Spleen (tissue), 11 donors: ENCODE data around the gene FAM110A. TPM values are rescaled to one million over a fixed set of nuclear protein-coding genes. Genes with fewer than 3 reads are reported as not detected.
A peak's percentile ranks its signal among the peaks of the same experiment; 100 is the strongest.

Source experiments
- DNase-seq: peaks from one replicate; pipeline ENCODE4 v3.0.0-alpha.2; 2020
- H3K27ac ChIP-seq, 8 donors: fragments of 200-600 bp; sonication (generic) in 7 of 8; 1 replicate in 4 of 8; 2 replicates in 4 of 8; pipeline versions ENCODE4 v1.5.0 to v1.8.0; 2016 to 2021; ENCODE audit warnings: inconsistent platforms in 4 of 8, mild to moderate bottlenecking in 4 of 8, moderate library complexity in 1 of 8
- H3K27me3 ChIP-seq, 7 donors: fragments of 200-600 bp; sonication (generic) in 6 of 7; replicated peaks in 1 of 7; 1 replicate in 4 of 7; 2 replicates in 3 of 7; pipeline versions ENCODE4 v1.5.0 to v1.8.0; 2016 to 2021; ENCODE audit warnings: inconsistent platforms in 3 of 7, mild to moderate bottlenecking in 1 of 7
- H3K36me3 ChIP-seq, 6 donors: fragments of 200-600 bp; sonication (generic) in 5 of 6; 1 replicate in 4 of 6; 2 replicates in 2 of 6; pipeline versions ENCODE4 v1.5.0 to v1.8.0; 2016 to 2021; ENCODE audit warnings: inconsistent platforms in 2 of 6
- H3K4me1 ChIP-seq, 6 donors: fragments of 200-600 bp; sonication (generic) in 5 of 6; 1 replicate in 3 of 6; 2 replicates in 3 of 6; pipeline versions ENCODE4 v1.5.0 to v1.8.0; 2016 to 2021; ENCODE audit warnings: inconsistent platforms in 3 of 6
- H3K4me3 ChIP-seq, 8 donors: fragments of 200-600 bp; sonication (generic) in 7 of 8; 1 replicate in 4 of 8; 2 replicates in 4 of 8; pipeline versions ENCODE4 v1.5.0 to v1.8.0; 2016 to 2021; ENCODE audit warnings: inconsistent platforms in 4 of 8, mild to moderate bottlenecking in 4 of 8, moderate library complexity in 2 of 8
- H3K9me3 ChIP-seq, 8 donors: fragments of 200-600 bp; sonication (generic) in 7 of 8; 1 replicate in 4 of 8; 2 replicates in 4 of 8; pipeline versions ENCODE4 v1.5.0 to v1.8.0; 2016 to 2021; ENCODE audit warnings: inconsistent platforms in 4 of 8
- CTCF ChIP-seq, 11 experiments: fragments of 200-600 bp in 7 of 11; fragments of 450-650 bp in 4 of 11; sonication (generic) in 4 of 11; IDR thresholded peaks in 8 of 11; conservative IDR thresholded peaks in 3 of 11; 1 replicate in 7 of 11; 2 replicates in 4 of 11; pipeline versions ENCODE4 v1.4.0 to v1.8.0; 2016 to 2021; ENCODE audit warnings: antibody characterized with exemption in 11 of 11, inconsistent platforms in 4 of 11, mild to moderate bottlenecking in 1 of 11
- POLR2A ChIP-seq, 3 donors: fragments of 450-650 bp; IDR thresholded peaks; one replicate each; pipeline ENCODE4 v1.5.1; 2017; ENCODE audit warnings: antibody characterized with exemption in 3 of 3, mild to moderate bottlenecking in 1 of 3
- POLR2AphosphoS5 ChIP-seq, 3 donors: sonication (generic); formaldehyde crosslinking; IDR thresholded peaks; one replicate each; pipeline ENCODE4 v1.5.1; 2017; ENCODE audit warnings: antibody characterized with exemption in 3 of 3
- WGBS, 5 donors: extraction: QIAGEN DNeasy Blood & Tissue Kit in 3 of 5; methylation state at CpG; one replicate each; pipeline versions ENCODE4 v1.1.5 to v1.1.7; 2013 to 2018; 5-methylcytosine and 5-hydroxymethylcytosine counted together
- intact Hi-C: fragments of 100-400 bp; cut with DNase I; formaldehyde crosslinking; loops from one replicate; pipeline ENCODE4 v1.15.0; 2023; ENCODE audit warnings: low total_unique reads
- polyA plus RNA-seq, 3 donors: library from polyadenylated mRNA; stranded (reverse); fragments of 200-250 nt; gene quantifications; one replicate each; pipeline ENCODE4 v1.2.1, GENCODE V29; 2013
- total RNA-seq, 7 donors: library from RNA; depleted of rRNA in 3 of 7; stranded (reverse); fragments of >200 nt in 3 of 7; fragmentation: NEBNext Ultra II Directional in 4 of 7; extraction: Animal tissue kit (Norgen Biotek cat#: 25700) in 4 of 7; gene quantifications; one replicate each; pipeline versions ENCODE4 v1.1.0 to v1.2.1, GENCODE V29; 2016 to 2021
- donor health status: healthy with polysubstance abuse.
- donor health status: DM: no; HTN: no; CAD: no; lungs with moderate emphysema.
- donor health status: DM: no; HTN: no; CAD: no.
- donor health status: Bipolar disorder and iron deficiency.
- donor health status: healthy.
- donor health status: DM: no; HTN: no; CAD: no.
- donor health status: DM: yes; HTN: yes; CAD: no.

Gene FAM110A
- total and polyA plus RNA-seq, 10 donors, result 11.3 to 32.0 (median 23.2) TPM

- peaks cover 0 to 18% (median 6%) of the 10 kb centered on the region in 7 donors for H3K27me3 ChIP-seq
- H3K36me3 ChIP-seq, result peaks cover 0 to 34% (median 0%) of the 10 kb centered on the region in 6 donors
- TF ChIP-seq POLR2A (IDR thresholded peaks at IDR 0.05) (no peak), POLR2AphosphoS5 (IDR thresholded peaks at IDR 0.05) (peak; percentile 71 to 76 (median 72)), CTCF (IDR thresholded peaks at IDR 0.05 in 8 of 11, conservative IDR thresholded peaks at IDR 0.05 in 3 of 11) (peak in 1 of 11 experiments; percentile 23)
- H3K9me3 ChIP-seq, result no peaks in the 10 kb centered on the region
- peaks cover 49 to 98% (median 79%) of the 10 kb centered on the region in 6 donors for H3K4me1 ChIP-seq
- 3 to 11% (median 8%) methylated on average over 33 to 47 of the region's 47 CpGs for WGBS, 5 donors
- intact Hi-C loops, result no loop called here
- DNase-seq, result peak; percentile 99
- peak overlapping the region; percentile 50 to 79 (median 62) for H3K4me3 ChIP-seq
- peak overlapping the region; percentile 61 to 87 (median 74) for H3K27ac ChIP-seq
These were observed 11.1 kb downstream of the FAM110A start for GRCh38 chr20:844473-845225.

- Histone ChIP-seq H3K4me1 (peaks cover 42 to 96% (median 73%) of the 10 kb centered on the region in 6 donors), H3K27me3 (peaks cover 0 to 18% (median 6%) of the 10 kb centered on the region in 7 donors), H3K9me3 (no peaks in the 10 kb centered on the region), H3K27ac (peak overlapping the region; percentile 61 to 87 (median 74)), H3K4me3 (peak overlapping the region; percentile 50 to 79 (median 62)), H3K36me3 (peaks cover 0 to 27% (median 0%) of the 10 kb centered on the region in 6 donors)
- 21 to 24% (median 24%) methylated on average over 7 to 50 of the region's 50 CpGs for WGBS, 5 donors
- TF ChIP-seq CTCF (IDR thresholded peaks at IDR 0.05 in 8 of 11, conservative IDR thresholded peaks at IDR 0.05 in 3 of 11), result no peak
- TF ChIP-seq POLR2AphosphoS5 (IDR thresholded peaks at IDR 0.05), result peak in 1 of 3 donors; percentile 25
- intact Hi-C loops, result no loop called here
- peak; percentile 83 for DNase-seq
These were observed 11.8 kb downstream of the FAM110A start for GRCh38 chr20:845226-845868.

- Histone ChIP-seq H3K9me3 (no peaks in the 10 kb centered on the region), H3K4me1 (peaks cover 36 to 96% (median 65%) of the 10 kb centered on the region in 6 donors), H3K36me3 (peaks cover 0 to 22% (median under 1%) of the 10 kb centered on the region in 6 donors), H3K27ac (peak overlapping the region; percentile 61 to 87 (median 74)), H3K27me3 (peaks cover 0 to 13% (median 4%) of the 10 kb centered on the region in 7 donors), H3K4me3 (peak overlapping the region; percentile 50 to 79 (median 62))
- DNase-seq, result peak; percentile 81
- intact Hi-C loops, result no loop called here
- 22 to 30% (median 29%) methylated on average over 11 of the region's 11 CpGs for WGBS, 5 donors
- TF ChIP-seq POLR2AphosphoS5 (IDR thresholded peaks at IDR 0.05) (no peak), POLR2A (IDR thresholded peaks at IDR 0.05) (no peak)
These were observed 12.7 kb downstream of the FAM110A start for GRCh38 chr20:845941-846893.

GRCh38 chr20:846894-847278 lies 13.4 kb downstream of the FAM110A start:
- H3K9me3 ChIP-seq, result no peaks in the 10 kb centered on the region
- H3K27ac ChIP-seq, result peak overlapping the region; percentile 32 to 87 (median 71)
- peaks cover 0 to 6% (median 0%) of the 10 kb centered on the region in 7 donors for H3K27me3 ChIP-seq
- peaks cover 31 to 96% (median 58%) of the 10 kb centered on the region in 6 donors for H3K4me1 ChIP-seq
- DNase-seq, result peak; percentile 92
- intact Hi-C loops, result no loop called here
- peaks cover 0 to 22% (median 2%) of the 10 kb centered on the region in 6 donors for H3K36me3 ChIP-seq
- TF ChIP-seq CTCF (IDR thresholded peaks at IDR 0.05 in 8 of 11, conservative IDR thresholded peaks at IDR 0.05 in 3 of 11) (no peak), POLR2AphosphoS5 (IDR thresholded peaks at IDR 0.05) (peak in 2 of 3 donors; percentile 48 to 56), POLR2A (IDR thresholded peaks at IDR 0.05) (no peak)
- 7 to 17% (median 11%) methylated on average over 7 of the region's 7 CpGs for WGBS, 5 donors
- peak overlapping the region in 7 of 8 donors; percentile 50 to 79 (median 63) for H3K4me3 ChIP-seq
